ENCODE results near the gene LIAS. TPM values are rescaled to one million over a fixed set of nuclear protein-coding genes. Genes with fewer than 3 reads are reported as not detected.
A peak's percentile ranks its signal among the peaks of the same experiment; 100 is the strongest.

LIAS gene
- 20.9 and 24.7 TPM in 2 replicates for total RNA-seq
- total RNA-seq (2013), result 22.5 TPM
- polyA plus RNA-seq, result 12.0 and 13.6 TPM in 2 replicates
- polyA minus RNA-seq, result 2.4 and 4.7 TPM in 2 replicates

GRCh38 chr4:39458505-39459300 is at the start of gene LIAS, which contains the start of gene RPL9:
LIAS (plus strand) TSS chr4:39459056; CDS start chr4:39459118, 62 bp downstream.
RPL9 (minus strand) TSS chr4:39458922; CDS start chr4:39458439, 483 bp downstream.
- Histone ChIP-seq H3K9ac (ENCODE audit: low read length) (peak within 1 kb of the TSS; percentile 91), H2AFZ (ENCODE audit: insufficient read depth, low read depth, low read length, poor library complexity, severe bottlenecking) (peak within 1 kb of the TSS; percentile 92), H3K36me3 (replicated peaks in 1 of 2; ENCODE audit: control extremely low read depth in 1 of 2, control insufficient read depth in 1 of 2, extremely low read depth in 1 of 2, insufficient read depth in 2 of 2, low read length in 1 of 2) (peaks cover 21 to 47% of the 10 kb centered on the region in 2 experiments), H4K20me1 (ENCODE audit: control insufficient read depth, insufficient read depth, low read length, poor library complexity, severe bottlenecking) (peaks cover 6% of the 10 kb centered on the region), H3K27ac (ENCODE audit: low read length in 2 of 2) (peak within 1 kb of the TSS; percentile 98 to 99), H3K79me2 (ENCODE audit: control insufficient read depth, insufficient read depth, low read length) (peaks cover 41% of the 10 kb centered on the region), H3K4me1 (ENCODE audit: control insufficient read depth in 2 of 2, insufficient read depth in 2 of 2, low read length in 2 of 2) (peaks cover 19 to 27% of the 10 kb centered on the region in 2 donors), H3K4me3 (ENCODE audit: control extremely low read depth in 1 of 5, extremely low read depth in 1 of 5, insufficient read depth in 1 of 5, low read depth in 2 of 5, low read length in 4 of 5) (peak within 1 kb of the TSS; percentile 77 to 100 (median 98)), H3K4me2 (replicated peaks; ENCODE audit: low read depth, low read length, poor library complexity, severe bottlenecking) (peak within 1 kb of the TSS; percentile 83), H3K27me3 (replicated peaks in 1 of 4; ENCODE audit: control extremely low read depth in 1 of 4, control insufficient read depth in 3 of 4, insufficient read depth in 4 of 4, low read length in 3 of 4) (no peaks in the 10 kb centered on the region), H3K9me3 (ENCODE audit: control extremely low read depth in 1 of 3, control insufficient read depth in 2 of 3, insufficient read depth in 1 of 3, low read length in 2 of 3) (no peaks in the 10 kb centered on the region)
- ChIA-PET POLR2A (interaction anchor here (0.6 to 3.0 kb wide), 7 partner anchors 11 to 519 kb away, joined by 3 to 23 read pairs (median 4); partner anchors contain the start of genes PDS5A and RFC1), CTCF (interaction anchor here (0.6 to 3.0 kb wide), 9 partner anchors 11 to 556 kb away, joined by 3 to 18 read pairs (median 4); partner anchors contain the start of gene PDS5A)
- ATAC-seq (ENCODE audit: low read depth), result peak; percentile 86
- WGBS (ENCODE audit: insufficient coverage), result under 1% methylated on average over 39 of the region's 55 CpGs
- Mint-ChIP-seq H3K27me3 (no peaks in the 10 kb centered on the region), H3K27ac (peak within 1 kb of the TSS; percentile 99), H3K4me1 (peaks cover 38% of the 10 kb centered on the region), H3K9me3 (ENCODE audit: insufficient read depth) (no peaks in the 10 kb centered on the region), H3K4me3 (peak within 1 kb of the TSS; percentile 97)
- intact Hi-C loops (cut with micrococcal nuclease), result loop anchor here (1.0 to 10.0 kb wide), 9 partner anchors 11 to 1141 kb away; partner anchors contain the start of genes N4BP2, PDS5A, RFC1 and SMIM14
- TF ChIP-seq EZH2 (IDR thresholded peaks at IDR 0.05; ENCODE audit: borderline replicate concordance, insufficient read depth, low read depth, low read length, poor library complexity, severe bottlenecking) (no peak), CTCF (IDR thresholded peaks at IDR 0.05) (no peak)
- DNase-seq, result peak; percentile 98
